Common myeloid progenitor, CD34-positive (primary cell): ENCODE results near the gene ADAMTS4.
A peak's percentile ranks its signal among the peaks of the same experiment; 100 is the strongest.

Experiments
- CTCF ChIA-PET: fragments of 350-600 bp; sonication (Branson Sonifier 250); formaldehyde crosslinking; loops from one replicate; lab custom pipeline; 2021; ENCODE audit warnings: antibody characterized with exemption; lab: Charles Lee
- POLR2A ChIA-PET: fragments of 350-600 bp; sonication (Branson Sonifier 250); formaldehyde crosslinking; loops from one replicate; lab custom pipeline; 2021; ENCODE audit warnings: antibody characterized with exemption; lab: Charles Lee
- DNase-seq, 3 donors: peaks; one replicate each; pipeline versions ENCODE4 v3.0.0 to v3.0.0-alpha.2; 2013
- H3K27ac ChIP-seq, 2 experiments: 1 replicate in 1 of 2; 2 replicates in 1 of 2; pipeline ENCODE4 v1.7.0; 2013; ENCODE audit warnings: inconsistent platforms in 2 of 2, low read length in 2 of 2, mild to moderate bottlenecking in 2 of 2, low read depth in 1 of 2, moderate library complexity in 1 of 2; ENCODE audit not compliant: severe bottlenecking in 2 of 2, insufficient read depth in 1 of 2, poor library complexity in 1 of 2
- H3K27me3 ChIP-seq, 5 experiments: replicated peaks in 2 of 5; 1 replicate in 3 of 5; 2 replicates in 2 of 5; pipeline versions ENCODE4 v1.6.1 to v1.7.0; 2013; ENCODE audit warnings: low read length in 4 of 5, mild to moderate bottlenecking in 2 of 5, moderate library complexity in 2 of 5, inconsistent platforms in 1 of 5; ENCODE audit not compliant: insufficient read depth in 5 of 5, control insufficient read depth in 4 of 5
- H3K36me3 ChIP-seq, 4 experiments: 1 replicate in 2 of 4; 2 replicates in 2 of 4; pipeline versions ENCODE4 v1.6.1 to v1.7.0; 2013; ENCODE audit warnings: low read length in 3 of 4, control low read depth in 1 of 4, mild to moderate bottlenecking in 1 of 4; ENCODE audit not compliant: control insufficient read depth in 4 of 4, insufficient read depth in 4 of 4
- H3K4me1 ChIP-seq, 4 experiments: 1 replicate in 3 of 4; 2 replicates in 1 of 4; pipeline versions ENCODE4 v1.6.1 to v1.7.1; 2013; ENCODE audit warnings: low read length in 3 of 4, mild to moderate bottlenecking in 3 of 4, control low read depth in 1 of 4, inconsistent platforms in 1 of 4, moderate library complexity in 1 of 4; ENCODE audit not compliant: control insufficient read depth in 4 of 4, insufficient read depth in 4 of 4; ENCODE audit errors: control extremely low read depth in 1 of 4
- H3K4me3 ChIP-seq, 7 experiments: 1 replicate in 4 of 7; 2 replicates in 3 of 7; pipeline versions ENCODE4 v1.5.1 to v1.7.0; 2013; ENCODE audit warnings: mild to moderate bottlenecking in 7 of 7, low read length in 6 of 7, moderate library complexity in 6 of 7, inconsistent platforms in 2 of 7, low read depth in 2 of 7, control low read depth in 1 of 7; ENCODE audit not compliant: insufficient read depth in 4 of 7, control insufficient read depth in 1 of 7; ENCODE audit errors: extremely low read depth in 1 of 7
- H3K9me3 ChIP-seq, 5 experiments: 1 replicate in 4 of 5; 2 replicates in 1 of 5; pipeline versions ENCODE4 v1.6.1 to v1.7.1; 2013; ENCODE audit warnings: low read length in 4 of 5, mild to moderate bottlenecking in 2 of 5, inconsistent platforms in 1 of 5, low read depth in 1 of 5, moderate library complexity in 1 of 5; ENCODE audit not compliant: control insufficient read depth in 4 of 5, insufficient read depth in 2 of 5; ENCODE audit errors: control extremely low read depth in 1 of 5
- whole genome bisulfite sequencing: methylation state at CpG from one replicate; pipeline ENCODE4 v1.1.5; 2013; ENCODE audit not compliant: insufficient coverage; 5-methylcytosine and 5-hydroxymethylcytosine counted together

ADAMTS4 gene

GRCh38 chr1:161145832-161146231, 53.0 kb downstream of the ADAMTS4 start:
- Histone ChIP-seq H3K9me3 (no peaks in the 10 kb centered on the region), H3K4me1 (no peaks in the 10 kb centered on the region), H3K27ac (no peak overlapping the region), H3K4me3 (no peak overlapping the region), H3K27me3 (no peaks in the 10 kb centered on the region), H3K36me3 (no peaks in the 10 kb centered on the region)
- 100% methylated on average over 1 of the region's 3 CpGs for WGBS
- POLR2A ChIA-PET, result no interaction called here
- CTCF ChIA-PET, result no interaction called here
- no peak for DNase-seq

DNA sequence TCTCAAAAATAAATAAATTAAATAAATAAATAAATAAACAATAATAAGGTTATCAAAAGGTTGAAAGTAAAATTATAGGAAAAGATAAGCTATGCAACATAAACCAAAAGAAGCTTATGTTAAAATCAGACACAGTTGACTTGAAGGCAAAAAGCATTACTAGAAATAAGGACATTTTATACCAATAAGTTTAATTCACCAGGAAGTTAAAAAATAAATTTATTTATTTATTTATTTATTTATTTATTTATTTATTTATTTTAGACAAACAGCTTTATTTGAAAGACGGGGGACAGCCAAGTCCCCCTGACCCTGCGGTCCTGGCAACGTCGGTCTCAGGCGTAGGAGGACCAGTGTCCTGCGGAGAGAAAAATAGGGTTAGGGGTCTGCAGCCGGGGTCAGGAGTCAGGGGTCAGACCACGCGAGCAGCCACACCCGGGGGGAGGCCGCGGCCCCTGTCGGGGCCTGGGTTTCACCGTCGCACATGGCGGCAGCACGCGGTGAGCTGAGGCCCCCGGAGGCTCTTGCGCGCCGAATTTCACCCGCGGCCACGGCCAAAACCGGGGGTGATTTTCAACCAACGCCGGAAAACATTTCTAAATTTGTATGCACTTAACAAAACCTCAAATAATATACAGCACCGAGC, 58.0 kb downstream of the ADAMTS4 start:
- peaks cover 0 to 2% (median 0%) of the 10 kb centered on the region in 4 experiments for H3K36me3 ChIP-seq
- H3K9me3 ChIP-seq, result no peaks in the 10 kb centered on the region
- WGBS, result 95% methylated on average over 18 of the region's 29 CpGs
- H3K27me3 ChIP-seq, result no peaks in the 10 kb centered on the region
- POLR2A ChIA-PET, result interaction anchor here (0.6 to 0.7 kb wide), 4 partner anchors 8 to 82 kb away, joined by 3 to 7 read pairs (median 5); partner anchors contain the start of genes DEDD, NIT1 and PFDN2
- peaks cover 0 to 12% (median 0%) of the 10 kb centered on the region in 4 experiments for H3K4me1 ChIP-seq
- H3K27ac ChIP-seq, result no peak overlapping the region
- no peak overlapping the region for H3K4me3 ChIP-seq
- no peak for DNase-seq
- CTCF ChIA-PET, result interaction anchor here (0.5 to 11.2 kb wide), 20 partner anchors 8 to 460 kb away, joined by 3 to 118 read pairs (median 5); partner anchors contain the start of genes ARHGAP30, DEDD, KLHDC9 and NECTIN4

DNA sequence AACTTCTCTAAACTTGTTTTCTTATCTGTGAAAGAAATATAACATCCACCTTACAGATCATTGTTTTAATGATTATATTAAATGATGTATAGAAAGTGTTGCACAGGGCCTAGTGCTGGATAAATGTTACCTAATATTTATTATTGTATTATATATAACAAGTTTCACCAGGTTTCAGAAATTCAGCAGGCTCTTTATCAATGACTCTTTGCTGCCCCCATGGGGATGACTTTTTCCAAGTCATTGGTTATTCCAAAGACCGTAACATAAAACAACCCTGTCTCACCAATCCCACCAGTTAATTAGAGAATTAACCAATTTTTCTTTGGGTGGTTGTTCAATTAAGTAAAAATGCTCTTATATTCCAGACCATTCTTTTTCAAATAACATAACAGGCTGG, 59.1 kb downstream of the ADAMTS4 start:
- no CpG with 5 or more reads among the region's 1 CpG for WGBS
- no peaks in the 10 kb centered on the region for H3K27me3 ChIP-seq
- H3K27ac ChIP-seq, result no peak overlapping the region
- DNase-seq, result peak; percentile 69 to 84 (median 74)
- CTCF ChIA-PET, result interaction anchor here (0.9 to 11.2 kb wide), 18 partner anchors 10 to 149 kb away, joined by 3 to 118 read pairs (median 8); partner anchors contain the start of genes ARHGAP30, KLHDC9, NECTIN4 and NIT1
- POLR2A ChIA-PET, result interaction anchor here (1.1 kb wide), 1 partner anchor 41 kb away, joined by 3 read pairs; the partner anchor contains the start of gene KLHDC9
- peaks cover 0 to 2% (median 0%) of the 10 kb centered on the region in 4 experiments for H3K36me3 ChIP-seq
- no peak overlapping the region for H3K4me3 ChIP-seq
- peaks cover 0 to 12% (median 0%) of the 10 kb centered on the region in 4 experiments for H3K4me1 ChIP-seq
- no peaks in the 10 kb centered on the region for H3K9me3 ChIP-seq

GRCh38 chr1:161138431-161138830, 60.4 kb downstream of the ADAMTS4 start:
- no peaks in the 10 kb centered on the region for H3K27me3 ChIP-seq
- H3K36me3 ChIP-seq, result peaks cover 0 to 2% (median 0%) of the 10 kb centered on the region in 4 experiments
- H3K4me3 ChIP-seq, result no peak overlapping the region
- no peak overlapping the region for H3K27ac ChIP-seq
- WGBS, result no CpG with 5 or more reads among the region's 1 CpG
- CTCF ChIA-PET, result interaction anchor here (0.8 to 11.2 kb wide), 23 partner anchors 9 to 148 kb away, joined by 3 to 118 read pairs (median 7); partner anchors contain the start of genes ARHGAP30, KLHDC9, NIT1 and PFDN2
- DNase-seq, result no peak
- POLR2A ChIA-PET, result no interaction called here
- peaks cover 0 to 14% (median 4%) of the 10 kb centered on the region in 4 experiments for H3K4me1 ChIP-seq
- H3K9me3 ChIP-seq, result no peaks in the 10 kb centered on the region

GRCh38 chr1:161137881-161138280, 61.0 kb downstream of the ADAMTS4 start:
- Histone ChIP-seq H3K27ac (no peak overlapping the region), H3K9me3 (no peaks in the 10 kb centered on the region), H3K36me3 (peaks cover 0 to 2% (median 0%) of the 10 kb centered on the region in 4 experiments), H3K4me3 (no peak overlapping the region), H3K27me3 (no peaks in the 10 kb centered on the region), H3K4me1 (peaks cover 0 to 17% (median 7%) of the 10 kb centered on the region in 4 experiments)
- ChIA-PET POLR2A (no interaction called here), CTCF (interaction anchor here (0.6 to 11.2 kb wide), 19 partner anchors 10 to 542 kb away, joined by 3 to 118 read pairs (median 7); partner anchors contain the start of genes ARHGAP30, KLHDC9, PPOX and UFC1)
- DNase-seq, result no peak
- 88% methylated on average over 1 of the region's 3 CpGs for WGBS
